ENCODE results near the gene ITIH2. TPM values are rescaled to one million over a fixed set of nuclear protein-coding genes. Genes with fewer than 3 reads are reported as not detected.
"Not testable (repeated sequence)": the region's sequence is repeated elsewhere in the genome, so short reads cannot be mapped to it uniquely, and the experiment has no call there.

Gene ITIH2
- polyA plus RNA-seq, 3 donors, result not detected

DNA sequence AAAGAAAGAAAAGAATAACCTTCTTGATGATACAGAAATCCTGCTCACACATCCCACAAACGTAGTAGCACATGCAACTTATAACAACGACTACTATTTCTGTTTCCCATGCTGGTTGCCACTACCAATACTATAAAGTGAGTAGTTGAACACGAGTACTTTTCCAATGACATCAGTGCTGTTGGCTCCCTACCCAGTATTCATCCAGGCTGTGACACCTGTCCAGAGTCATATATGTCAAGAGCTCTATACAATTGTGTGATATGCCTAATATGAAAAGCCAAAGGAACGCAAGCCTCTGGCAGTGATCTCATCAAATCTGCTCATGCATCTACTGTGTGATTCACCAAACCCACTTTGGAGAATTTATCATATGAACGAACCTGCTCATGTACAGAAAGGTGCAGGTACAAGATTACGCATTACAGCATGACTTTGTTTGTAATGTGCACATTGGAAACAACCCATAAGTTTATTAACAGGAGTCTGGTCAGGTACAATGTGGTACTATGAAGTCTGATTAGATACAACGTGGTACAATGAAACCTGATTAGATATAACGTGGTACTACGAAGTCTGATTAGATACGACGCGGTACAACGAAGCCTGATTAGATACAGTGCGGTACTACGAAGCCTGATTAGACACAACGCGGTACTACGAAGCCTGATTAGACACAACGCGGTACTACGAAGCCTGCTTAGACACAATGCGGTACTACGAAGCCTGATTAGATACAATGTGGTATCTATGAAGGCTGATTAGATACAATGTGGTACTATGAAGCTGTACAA, 30.6 kb upstream of the ITIH2 start:
- Mint-ChIP-seq H3K27me3 (ENCODE audit: low read depth in 3 of 3) (peaks cover 37 to 52% (median 48%) of the 10 kb centered on the region in 3 donors), H3K36me3 (no peaks in the 10 kb centered on the region), H3K27ac (peak overlapping the region in 1 of 7 donors; percentile 62), H3K4me3 (no peak overlapping the region), H3K9me3 (peaks cover 0 to 6% (median 2%) of the 10 kb centered on the region in 7 donors), H3K4me1 (peaks cover 3% of the 10 kb centered on the region)
- H3K27me3 ChIP-seq (ENCODE audit: control insufficient read depth in 2 of 2, insufficient read depth in 2 of 2, low read length in 2 of 2), result peaks cover 29 to 56% of the 10 kb centered on the region in 2 donors
- H3K9ac ChIP-seq (ENCODE audit: insufficient read depth, low read length, poor library complexity, severe bottlenecking), result no peak overlapping the region
- H3K4me3 ChIP-seq (replicated peaks in 1 of 3; ENCODE audit: low read depth in 2 of 3, low read length in 3 of 3), result no peak overlapping the region
- no peaks in the 10 kb centered on the region for H3K4me1 ChIP-seq (ENCODE audit: control insufficient read depth in 1 of 2, insufficient read depth in 2 of 2, low read length in 2 of 2)
- TF ChIP-seq CTCF (IDR thresholded peaks at IDR 0.05), result no peak
- no peaks in the 10 kb centered on the region for H3K79me2 ChIP-seq (ENCODE audit: insufficient read depth, low read length)
- 97% methylated on average over 17 of the region's 23 CpGs for WGBS (ENCODE audit: insufficient coverage)
- H3K27ac ChIP-seq (ENCODE audit: low read depth in 1 of 2, low read length in 2 of 2), result no peak overlapping the region
- no peak overlapping the region for H3K4me2 ChIP-seq (replicated peaks; ENCODE audit: extremely low read depth, low read length, poor library complexity, severe bottlenecking)
- intact Hi-C loops (cut with micrococcal nuclease), result no loop called here
- H2AFZ ChIP-seq (ENCODE audit: insufficient read depth, low read depth, low read length, poor library complexity, severe bottlenecking), result no peak overlapping the region
- H3K9me3 ChIP-seq (replicated peaks in 1 of 2; ENCODE audit: control insufficient read depth in 1 of 2, insufficient read depth in 1 of 2, low read length in 2 of 2), result peaks cover 0 to 4% of the 10 kb centered on the region in 2 donors
- no peak for DNase-seq
- no peaks in the 10 kb centered on the region for H4K20me1 ChIP-seq (ENCODE audit: insufficient read depth, low read length)
- H3K36me3 ChIP-seq (replicated peaks in 1 of 2; ENCODE audit: control insufficient read depth in 1 of 2, insufficient read depth in 2 of 2, low read length in 2 of 2), result no peaks in the 10 kb centered on the region

DNA sequence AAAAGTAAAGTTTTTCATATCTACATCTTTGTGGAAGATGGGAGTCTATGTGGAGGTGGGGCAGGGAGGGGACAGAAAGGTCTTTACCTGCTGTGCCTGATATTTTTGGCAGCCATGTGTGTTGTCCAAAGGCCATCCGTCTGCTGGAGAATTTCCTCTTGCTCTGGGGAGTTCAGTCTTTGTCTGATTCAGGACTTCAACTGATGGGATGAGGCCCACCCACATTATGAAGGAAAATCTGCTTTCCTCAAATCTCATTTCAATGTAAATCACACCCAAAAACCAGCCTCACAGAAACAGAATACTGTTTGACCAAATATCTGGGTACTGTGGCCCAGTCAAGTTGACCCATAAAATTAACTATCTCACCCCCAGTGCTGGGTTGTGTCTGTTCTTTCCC, 23.9 kb upstream of the ITIH2 start:
- no peaks in the 10 kb centered on the region for H3K79me2 ChIP-seq (ENCODE audit: insufficient read depth, low read length)
- no peak overlapping the region for H3K9ac ChIP-seq (ENCODE audit: insufficient read depth, low read length, poor library complexity, severe bottlenecking)
- no peak for TF ChIP-seq CTCF (IDR thresholded peaks at IDR 0.05)
- H3K27ac ChIP-seq (ENCODE audit: low read depth in 1 of 2, low read length in 2 of 2), result no peak overlapping the region
- H2AFZ ChIP-seq (ENCODE audit: insufficient read depth, low read depth, low read length, poor library complexity, severe bottlenecking), result no peak overlapping the region
- H3K4me3 Mint-ChIP-seq, result no peak overlapping the region
- no peak for DNase-seq
- no peak overlapping the region for H3K4me3 ChIP-seq (replicated peaks in 1 of 3; ENCODE audit: low read depth in 2 of 3, low read length in 3 of 3)
- H3K9me3 ChIP-seq (replicated peaks in 1 of 2; ENCODE audit: control insufficient read depth in 1 of 2, insufficient read depth in 1 of 2, low read length in 2 of 2), result no peaks in the 10 kb centered on the region
- WGBS (ENCODE audit: insufficient coverage), result no CpG with 5 or more reads among the region's 1 CpG
- H3K9me3 Mint-ChIP-seq, result peaks cover 0 to 9% (median 4%) of the 10 kb centered on the region in 7 donors
- H3K36me3 Mint-ChIP-seq, result no peaks in the 10 kb centered on the region
- H3K27ac Mint-ChIP-seq, result no peak overlapping the region
- no peak overlapping the region for H3K4me2 ChIP-seq (replicated peaks; ENCODE audit: extremely low read depth, low read length, poor library complexity, severe bottlenecking)
- H3K27me3 Mint-ChIP-seq (ENCODE audit: low read depth in 3 of 3), result peaks cover 16 to 28% (median 19%) of the 10 kb centered on the region in 3 donors
- no peaks in the 10 kb centered on the region for H3K4me1 ChIP-seq (ENCODE audit: control insufficient read depth in 1 of 2, insufficient read depth in 2 of 2, low read length in 2 of 2)
- no peaks in the 10 kb centered on the region for H4K20me1 ChIP-seq (ENCODE audit: insufficient read depth, low read length)
- no peaks in the 10 kb centered on the region for H3K36me3 ChIP-seq (replicated peaks in 1 of 2; ENCODE audit: control insufficient read depth in 1 of 2, insufficient read depth in 2 of 2, low read length in 2 of 2)
- H3K27me3 ChIP-seq (ENCODE audit: control insufficient read depth in 2 of 2, insufficient read depth in 2 of 2, low read length in 2 of 2), result peaks cover 2 to 16% of the 10 kb centered on the region in 2 donors
- intact Hi-C loops (cut with micrococcal nuclease), result no loop called here
- H3K4me1 Mint-ChIP-seq, result no peaks in the 10 kb centered on the region

DNA sequence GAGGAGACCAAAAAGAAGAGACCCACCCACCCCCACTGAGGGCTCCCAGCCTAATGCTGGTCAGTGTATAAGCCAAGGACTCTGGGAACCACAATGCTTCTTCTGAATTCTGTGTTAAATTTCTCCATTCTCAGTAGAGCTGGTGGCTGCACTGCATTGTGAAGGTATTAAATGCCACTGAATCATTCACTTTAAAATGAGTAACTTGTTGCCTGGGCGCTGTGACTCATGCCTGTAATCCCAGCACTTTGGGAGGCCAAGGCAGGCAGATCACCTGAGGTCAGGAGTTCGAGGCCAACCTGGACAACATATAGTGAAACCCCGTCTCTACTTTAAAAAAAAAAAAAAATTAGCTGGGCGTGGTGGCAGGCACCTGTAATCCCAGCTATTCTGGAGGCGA, 23.0 kb upstream of the ITIH2 start:
- H3K36me3 ChIP-seq (replicated peaks in 1 of 2; ENCODE audit: control insufficient read depth in 1 of 2, insufficient read depth in 2 of 2, low read length in 2 of 2); H3K79me2 ChIP-seq (ENCODE audit: insufficient read depth, low read length); H3K9me3 Mint-ChIP-seq; H3K4me3 ChIP-seq (replicated peaks in 1 of 3; ENCODE audit: low read depth in 2 of 3, low read length in 3 of 3); H4K20me1 ChIP-seq (ENCODE audit: insufficient read depth, low read length); H3K27ac Mint-ChIP-seq; H3K9me3 ChIP-seq (replicated peaks in 1 of 2; ENCODE audit: control insufficient read depth in 1 of 2, insufficient read depth in 1 of 2, low read length in 2 of 2); DNase-seq; H3K4me2 ChIP-seq (replicated peaks; ENCODE audit: extremely low read depth, low read length, poor library complexity, severe bottlenecking); H3K36me3 Mint-ChIP-seq; H3K4me3 Mint-ChIP-seq; intact Hi-C loops (cut with micrococcal nuclease); H3K4me1 ChIP-seq (ENCODE audit: control insufficient read depth in 1 of 2, insufficient read depth in 2 of 2, low read length in 2 of 2); H2AFZ ChIP-seq (ENCODE audit: insufficient read depth, low read depth, low read length, poor library complexity, severe bottlenecking); H3K27ac ChIP-seq (ENCODE audit: low read depth in 1 of 2, low read length in 2 of 2); H3K9ac ChIP-seq (ENCODE audit: insufficient read depth, low read length, poor library complexity, severe bottlenecking); H3K4me1 Mint-ChIP-seq: not testable (repeated sequence)
- 90% methylated on average over 3 of the region's 5 CpGs for WGBS (ENCODE audit: insufficient coverage)
- H3K27me3 ChIP-seq (ENCODE audit: control insufficient read depth in 2 of 2, insufficient read depth in 2 of 2, low read length in 2 of 2), result peaks cover 2 to 15% of the 10 kb centered on the region in 2 donors
- peaks cover 22 to 28% (median 22%) of the 10 kb centered on the region in 3 donors for H3K27me3 Mint-ChIP-seq (ENCODE audit: low read depth in 3 of 3)

Data from CD14-positive monocyte (primary cell).